ENCODE results near the gene ZSCAN2.

ZSCAN2 gene

DNA sequence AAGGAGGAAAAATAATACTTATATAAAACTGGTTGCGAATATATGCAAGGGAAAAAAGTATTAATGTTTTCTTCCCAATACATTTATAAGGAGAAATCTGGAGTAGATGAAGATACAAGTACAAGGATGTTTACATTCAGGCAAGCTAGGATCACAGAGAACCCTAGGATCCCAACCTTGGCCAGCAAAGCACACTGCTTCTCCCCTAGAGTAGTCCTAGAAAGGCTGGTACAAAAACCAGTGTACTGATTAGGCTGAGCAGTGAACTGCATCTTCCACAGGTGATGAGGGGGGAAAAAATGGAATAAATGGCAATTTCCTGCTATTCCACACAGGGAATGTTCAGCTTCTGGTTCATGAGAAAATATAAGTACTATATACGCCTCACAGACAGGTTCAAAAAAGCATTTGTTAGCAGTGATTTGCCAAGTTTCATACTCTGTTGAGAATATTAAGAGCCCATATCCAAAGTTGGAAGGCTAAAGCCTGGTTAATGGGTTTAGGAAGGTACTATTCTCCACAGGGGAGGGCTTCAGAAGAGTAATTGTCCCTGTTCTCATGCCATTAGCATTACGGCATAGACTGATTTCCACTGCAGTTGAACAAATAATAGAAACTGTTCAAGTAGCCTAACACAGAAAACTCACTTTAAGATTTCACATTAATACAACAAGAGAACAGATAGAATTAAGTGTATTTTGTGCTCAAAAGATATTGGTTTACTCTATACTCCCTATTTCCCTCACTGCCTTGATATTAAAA, 67.6 kb downstream of the ZSCAN2 start:
- no peak for DNase-seq (ENCODE audit: low read depth, low spot score)

DNA sequence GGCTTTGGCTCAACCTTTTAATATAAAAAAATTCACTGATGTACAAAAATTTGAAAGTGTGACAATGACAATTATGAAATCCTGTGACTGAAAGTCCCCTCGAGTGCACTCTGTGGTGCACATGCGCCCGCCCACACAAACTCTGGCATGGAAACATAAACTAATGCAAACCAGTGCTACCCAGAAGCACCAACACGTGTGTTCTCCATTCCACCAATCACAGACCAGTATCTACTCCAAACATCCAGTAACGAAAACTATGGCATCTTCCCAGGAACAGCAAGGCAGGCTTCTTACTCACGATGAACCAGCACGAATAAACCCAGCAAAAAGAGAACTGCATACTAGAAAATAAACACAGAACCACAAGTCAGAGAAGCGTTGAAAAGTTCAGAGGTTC, 68.9 kb downstream of the ZSCAN2 start:
- DNase-seq (ENCODE audit: low read depth, low spot score) = no peak

DNA sequence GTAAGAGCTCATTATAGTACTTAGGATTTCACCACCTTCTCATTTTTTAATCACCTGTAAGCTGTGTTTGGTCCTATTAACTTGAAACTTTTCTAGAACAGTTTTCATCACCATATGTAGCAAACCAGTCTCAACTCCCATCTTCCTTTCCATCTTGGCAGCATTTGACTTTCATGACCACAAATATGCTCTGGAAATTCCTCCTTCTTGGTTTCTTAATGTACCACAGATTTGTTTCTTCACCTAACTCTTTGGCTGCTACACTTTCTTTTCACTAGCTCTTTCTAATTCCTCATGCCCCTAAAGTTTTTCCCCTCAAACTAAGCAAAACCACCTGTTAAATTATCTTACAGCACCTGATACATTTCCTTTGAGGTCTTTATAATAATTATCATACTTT, 70.4 kb downstream of the ZSCAN2 start:
- DNase-seq (ENCODE audit: low read depth, low spot score) = peak; percentile 88
